H1 (cell line): ENCODE results near the gene RHOBTB3. TPM values are rescaled to one million over a fixed set of nuclear protein-coding genes. Genes with fewer than 3 reads are reported as not detected.
A peak's percentile ranks its signal among the peaks of the same experiment; 100 is the strongest.

Experiments used
- ASH2L ChIP-seq: fragments of 200-600, 300-600 bp; sonication (generic); IDR thresholded peaks from one replicate; pipeline ENCODE4 v1.7.1; 2017; ENCODE audit warnings: low read length
- ATF2 ChIP-seq: IDR thresholded peaks from 2 replicates; pipeline ENCODE4 v1.6.1; 2012; ENCODE audit warnings: low read length, inconsistent platforms
- BRCA1 ChIP-seq: IDR thresholded peaks from 2 replicates; pipeline ENCODE4 v1.6.1; 2012; ENCODE audit warnings: low read depth, low read length, improper control_type of control experiment
- HDAC6 ChIP-seq: IDR thresholded peaks from one replicate; pipeline ENCODE4 v1.7.1; 2012; ENCODE audit warnings: low read depth, mild to moderate bottlenecking, inconsistent platforms, low read length, moderate library complexity
- POLR2A ChIP-seq, 2 experiments: IDR thresholded peaks; 1 replicate in 1 of 2; 2 replicates in 1 of 2; pipeline ENCODE4 v1.6.1; 2011; ENCODE audit warnings: low read depth in 2 of 2, low read length in 2 of 2, mild to moderate bottlenecking in 2 of 2; ENCODE audit errors: control extremely low read depth in 1 of 2
- polyA plus RNA-seq, 7 experiments: library from polyadenylated mRNA; depleted of rRNA in 3 of 7; stranded (reverse) in 5 of 7; unstranded in 2 of 7; fragments of >200 nt in 5 of 7; fragments of 200-250 nt in 2 of 7; gene quantifications; 1 replicate in 5 of 7; 2 replicates in 1 of 7; 4 replicates in 1 of 7; pipeline versions ENCODE4 v1.2.1 to v1.2.3, GENCODE V29; 2011 to 2013; ENCODE audit warnings: missing spikeins in 2 of 7, mixed read lengths in 2 of 7
- total RNA-seq: library from RNA; stranded (reverse); fragmentation: NEBNext Ultra II Directional; extraction: Animal tissue kit (Norgen Biotek cat#: 25700); gene quantifications from 2 replicates; pipeline ENCODE4 v1.2.1, GENCODE V29; 2021

The RHOBTB3 gene
- total and polyA plus RNA-seq, 2 of the 8 experiments (the other 6 are each of a cell fraction or from before 2014, with no cell fraction given), result 8.2 to 17.5 TPM

GRCh38 chr5:95822043-95822541 lies 91.0 kb downstream of the RHOBTB3 start (continued):
- no peak for TF ChIP-seq ATF2
- TF ChIP-seq BRCA1, result no peak
- TF ChIP-seq HDAC6, result no peak
- no peak for TF ChIP-seq POLR2A (IDR thresholded peaks at IDR 0.05; ENCODE audit: control extremely low read depth in 1 of 2, low read depth in 2 of 2, low read length in 2 of 2)
- TF ChIP-seq ASH2L, result peak; percentile 77
